NCI-H1436 (cell line): ENCODE data around the gene MINK1.
"Not testable (repeated sequence)": the region's sequence is repeated elsewhere in the genome, so short reads cannot be mapped to it uniquely, and the experiment has no call there.

Experiments used
- DNase-seq: peaks from one replicate; lab custom pipeline; 2025; lab: John Stamatoyannopoulos, UW

The MINK1 gene

DNA sequence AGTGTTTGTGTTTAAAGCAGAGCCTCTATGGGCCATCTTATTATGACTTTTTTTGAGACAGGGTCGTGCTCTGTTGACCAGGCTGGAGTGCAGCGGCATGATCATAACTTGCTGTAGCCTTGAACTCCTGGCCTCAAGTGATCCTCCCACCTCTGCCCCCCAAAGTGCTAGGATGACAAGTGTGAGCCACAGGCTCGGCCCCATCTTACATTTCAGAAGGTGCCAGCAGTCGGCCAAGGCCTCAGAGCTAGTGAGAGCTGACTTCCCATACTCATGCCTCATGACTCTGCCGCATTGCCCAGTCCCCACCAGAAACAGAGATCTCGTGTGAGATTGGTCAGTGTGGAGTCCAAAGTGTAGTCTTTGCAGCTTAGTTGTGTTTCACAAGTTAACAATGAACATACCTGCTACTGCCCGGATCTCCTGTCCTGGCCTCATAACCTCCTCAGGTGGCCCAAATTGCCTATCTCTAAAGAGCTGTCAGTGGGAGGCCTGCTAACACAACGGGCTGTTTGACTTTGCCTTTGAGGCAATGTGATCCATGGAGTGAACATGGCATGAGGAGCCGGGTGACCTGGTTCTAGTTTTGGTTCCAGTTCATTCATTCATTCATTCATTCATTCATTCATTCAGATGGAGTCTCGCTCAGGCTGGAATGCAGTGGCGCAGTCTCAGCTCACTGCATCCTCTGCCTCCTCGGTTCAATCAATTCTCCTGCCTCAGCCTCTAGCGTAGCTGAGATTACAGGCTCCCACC, 13.7 kb downstream of the MINK1 start:
- DNase-seq: no peak

DNA sequence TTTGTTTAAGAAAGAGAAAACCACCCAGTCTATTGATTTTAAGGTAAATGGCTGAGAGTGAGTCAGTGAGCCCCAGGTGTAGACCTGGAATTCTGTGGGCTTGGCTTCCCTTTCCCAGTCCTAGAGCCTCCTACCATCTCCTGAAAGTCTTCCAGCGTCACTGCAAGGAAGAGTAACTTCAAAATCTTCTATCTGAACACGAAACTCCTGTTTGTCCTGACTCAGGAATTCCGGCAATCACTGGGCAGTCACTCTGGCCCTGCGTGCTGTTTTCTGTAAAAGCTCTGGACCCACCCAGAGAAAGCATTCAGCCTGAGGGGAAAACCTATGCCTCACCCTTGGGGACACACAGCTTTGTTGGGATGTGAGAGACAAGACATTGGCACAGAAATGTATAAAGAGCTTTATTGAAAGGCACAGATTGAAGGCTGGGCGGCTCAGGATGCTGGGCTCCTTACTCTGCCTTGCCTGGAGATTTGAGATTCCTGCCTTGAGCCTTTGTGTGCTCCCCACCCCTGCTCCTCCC, 15.9 kb downstream of the MINK1 start:
- DNase-seq: no peak

DNA sequence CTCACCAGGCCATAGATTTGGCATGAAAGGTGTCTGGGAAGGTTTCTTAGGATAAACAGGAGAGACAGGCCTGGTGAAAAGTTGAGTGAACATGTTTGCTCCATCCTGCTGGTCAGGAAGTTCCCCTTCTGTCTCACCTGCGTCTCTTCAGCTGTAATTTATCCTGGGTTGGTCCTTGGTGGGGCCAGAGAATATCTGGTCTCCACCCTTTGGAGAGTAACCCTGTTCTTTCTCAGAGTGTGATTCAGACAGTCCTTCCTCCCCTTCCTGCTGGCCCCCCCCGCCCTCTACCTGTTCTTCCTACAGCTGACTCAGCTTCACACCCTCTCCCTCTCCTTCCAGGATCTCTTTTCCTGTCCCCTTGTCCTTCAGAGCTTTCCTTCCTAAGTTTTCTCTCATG, 17.1 kb downstream of the MINK1 start:
- DNase-seq: no peak

DNA sequence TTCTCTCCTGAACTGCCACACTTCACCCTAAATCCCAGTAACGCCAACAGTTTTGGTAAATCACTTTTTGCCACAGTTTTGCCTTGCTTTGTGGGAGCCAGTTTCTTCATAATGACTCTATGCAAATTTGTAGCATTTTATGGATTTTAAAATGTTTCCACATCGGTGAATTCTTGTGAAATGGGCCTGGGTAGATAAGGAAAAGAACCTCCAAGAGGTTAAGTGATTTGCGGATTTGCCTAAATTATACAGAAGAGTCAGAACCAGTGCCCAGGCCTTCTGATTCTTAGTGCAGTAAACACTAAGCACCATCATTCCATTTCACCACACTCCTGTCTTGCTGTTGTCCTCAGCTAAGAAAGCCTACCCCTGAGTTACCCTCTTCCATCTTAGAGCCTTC, 17.9 kb downstream of the MINK1 start:
- DNase-seq: no peak

DNA sequence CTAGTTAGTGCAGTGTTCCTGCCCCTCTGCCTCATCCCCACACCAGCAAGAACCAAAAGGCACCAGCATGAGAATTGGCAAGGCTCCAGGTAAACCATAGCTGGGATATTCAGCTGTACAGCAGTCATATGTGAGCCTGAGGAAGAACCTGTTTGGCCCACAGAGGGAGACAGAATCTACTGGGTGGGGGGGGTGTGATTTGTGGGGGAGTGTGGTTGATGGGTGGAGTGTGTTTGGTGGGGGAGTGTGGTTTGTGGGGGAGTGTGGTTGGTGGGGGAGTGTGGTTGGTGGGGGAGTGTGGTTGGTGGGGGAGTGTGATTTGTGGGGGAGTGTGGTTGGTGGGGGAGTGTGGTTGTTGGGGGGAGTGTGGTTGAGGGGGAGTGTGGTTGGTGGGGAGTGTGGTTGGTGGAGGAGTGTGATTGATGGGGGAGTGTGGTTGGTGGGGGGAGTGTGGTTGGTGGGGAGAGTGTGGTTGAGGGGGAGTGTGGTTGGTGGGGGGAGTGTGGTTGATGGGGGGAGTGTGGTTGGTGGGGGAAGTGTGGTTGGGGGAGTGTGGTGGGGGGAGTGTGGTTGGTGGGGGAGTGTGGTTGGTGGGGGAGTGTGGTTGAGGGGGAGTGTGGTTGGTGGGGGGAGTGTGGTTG, 19.5 kb downstream of the MINK1 start:
- no peak for DNase-seq

DNA sequence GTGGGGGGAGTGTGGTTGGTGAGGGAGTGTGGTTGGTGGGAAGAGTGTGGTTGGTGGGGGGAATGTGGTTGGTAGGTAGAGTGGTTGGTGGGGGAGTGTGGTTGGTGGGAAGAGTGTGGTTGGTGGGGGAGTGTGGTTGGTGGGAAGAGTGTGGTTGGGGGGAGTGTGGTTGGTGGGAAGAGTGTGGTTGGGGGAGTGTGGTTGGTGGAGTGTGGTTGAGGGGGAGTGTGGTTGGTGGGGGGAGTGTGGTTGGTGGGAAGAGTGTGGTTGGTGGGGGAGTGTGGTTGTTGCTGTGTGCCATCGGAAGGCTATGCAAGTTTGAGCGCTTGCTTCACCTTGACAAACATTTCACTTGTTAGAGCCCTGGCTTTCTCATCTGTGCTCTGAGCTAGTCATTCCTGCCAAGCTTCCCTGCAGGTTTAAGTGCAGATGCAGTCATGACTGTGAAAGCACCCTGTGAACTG, 20.1 kb downstream of the MINK1 start:
- no peak for DNase-seq

DNA sequence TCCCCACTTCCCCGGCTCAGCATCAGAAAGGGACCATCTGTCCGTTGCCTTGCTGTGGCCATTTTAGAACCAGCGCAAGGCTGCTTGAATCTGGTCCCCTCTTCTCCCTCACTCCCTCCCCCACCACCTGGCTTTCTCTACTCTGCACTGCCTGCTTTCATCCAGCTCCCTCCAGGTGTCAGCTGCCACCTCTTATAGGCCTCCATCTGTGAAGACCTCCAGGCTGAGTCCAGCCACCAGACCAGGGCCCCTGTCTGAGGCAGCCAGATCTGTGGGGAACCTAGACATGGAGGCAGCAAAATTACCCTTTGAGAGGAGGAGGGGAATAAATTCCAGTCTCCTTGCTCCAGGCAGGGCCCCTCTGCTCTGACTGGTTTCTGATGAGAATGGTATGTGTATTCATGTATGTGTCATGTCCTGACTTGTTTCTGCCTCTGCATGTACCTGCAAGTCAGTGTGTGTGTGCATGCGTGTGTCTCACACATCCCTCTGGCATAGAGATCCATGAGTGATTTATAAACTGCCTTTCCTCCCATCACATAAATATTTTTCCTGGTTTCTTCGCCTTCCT, 21.1 kb downstream of the MINK1 start:
- DNase-seq: no peak

DNA sequence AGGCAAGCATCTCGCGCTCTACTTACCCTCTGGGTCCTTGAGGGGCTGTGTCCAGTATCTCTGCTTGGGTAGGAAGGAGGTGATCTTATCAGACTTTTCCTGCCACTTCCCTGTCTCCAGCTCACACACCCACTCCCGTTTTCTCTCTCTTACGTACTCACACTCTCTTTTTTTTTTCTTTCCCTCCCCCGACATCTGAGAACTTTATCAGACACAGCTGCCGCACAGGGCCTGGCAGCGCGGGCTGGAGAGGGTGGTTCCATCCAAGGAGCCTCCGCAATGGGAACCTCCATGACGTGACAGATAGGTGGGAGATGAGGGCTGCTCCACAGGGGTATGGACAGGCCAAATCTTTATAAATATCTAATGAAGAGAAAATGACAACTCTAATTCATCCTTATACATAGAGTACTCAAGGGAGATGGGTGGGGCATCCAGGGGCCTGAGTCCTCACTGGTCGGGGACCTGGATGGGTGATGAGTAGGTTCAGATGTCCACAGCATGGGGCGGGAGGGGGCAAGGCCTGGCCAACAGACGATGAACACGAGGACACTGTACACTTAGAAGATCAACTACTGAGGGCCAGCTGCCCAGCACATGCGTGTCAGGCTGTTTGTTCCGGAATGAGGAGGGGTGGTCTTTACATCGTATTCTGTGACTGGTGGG, 23.3 kb downstream of the MINK1 start:
- no peak for DNase-seq

DNA sequence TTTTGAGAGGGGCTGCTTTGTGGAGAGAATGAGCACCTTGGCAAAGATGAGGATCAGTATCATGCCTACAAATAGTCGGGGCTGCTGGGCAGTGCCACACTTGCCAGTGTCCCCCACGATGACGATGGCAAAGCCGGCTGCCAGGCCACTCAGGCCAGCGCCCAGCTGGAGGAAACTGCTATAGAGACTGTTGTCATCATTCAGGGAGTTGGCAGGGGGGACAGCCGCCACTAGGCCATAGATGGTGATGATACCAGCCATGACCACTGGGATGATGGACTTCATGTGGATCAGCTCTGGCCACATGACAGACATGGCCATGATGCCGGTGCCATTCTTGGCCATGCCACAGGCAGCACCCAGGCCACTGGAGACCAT, 23.8 kb downstream of the MINK1 start:
- DNase-seq: no peak

DNA sequence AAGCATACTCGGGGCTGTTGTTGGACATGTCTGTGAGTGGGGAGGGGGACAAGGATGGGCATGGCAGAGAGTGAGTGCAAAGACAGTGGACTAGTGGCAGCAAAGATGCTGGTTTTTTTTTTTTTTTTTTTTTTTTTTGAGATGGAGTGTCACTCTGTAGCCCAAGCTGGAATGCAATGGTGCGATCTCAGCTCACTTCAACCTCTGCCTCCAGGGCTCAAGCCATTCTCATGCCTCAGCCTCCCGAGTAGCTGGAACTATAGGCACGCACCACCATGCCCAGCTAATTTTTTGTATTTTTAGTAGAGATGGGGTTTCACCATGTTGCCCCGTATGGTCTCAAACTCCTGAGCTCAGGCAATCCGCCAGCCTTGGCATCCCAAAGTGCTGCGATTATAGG, 24.2 kb downstream of the MINK1 start:
- not testable (repeated sequence) for DNase-seq

DNA sequence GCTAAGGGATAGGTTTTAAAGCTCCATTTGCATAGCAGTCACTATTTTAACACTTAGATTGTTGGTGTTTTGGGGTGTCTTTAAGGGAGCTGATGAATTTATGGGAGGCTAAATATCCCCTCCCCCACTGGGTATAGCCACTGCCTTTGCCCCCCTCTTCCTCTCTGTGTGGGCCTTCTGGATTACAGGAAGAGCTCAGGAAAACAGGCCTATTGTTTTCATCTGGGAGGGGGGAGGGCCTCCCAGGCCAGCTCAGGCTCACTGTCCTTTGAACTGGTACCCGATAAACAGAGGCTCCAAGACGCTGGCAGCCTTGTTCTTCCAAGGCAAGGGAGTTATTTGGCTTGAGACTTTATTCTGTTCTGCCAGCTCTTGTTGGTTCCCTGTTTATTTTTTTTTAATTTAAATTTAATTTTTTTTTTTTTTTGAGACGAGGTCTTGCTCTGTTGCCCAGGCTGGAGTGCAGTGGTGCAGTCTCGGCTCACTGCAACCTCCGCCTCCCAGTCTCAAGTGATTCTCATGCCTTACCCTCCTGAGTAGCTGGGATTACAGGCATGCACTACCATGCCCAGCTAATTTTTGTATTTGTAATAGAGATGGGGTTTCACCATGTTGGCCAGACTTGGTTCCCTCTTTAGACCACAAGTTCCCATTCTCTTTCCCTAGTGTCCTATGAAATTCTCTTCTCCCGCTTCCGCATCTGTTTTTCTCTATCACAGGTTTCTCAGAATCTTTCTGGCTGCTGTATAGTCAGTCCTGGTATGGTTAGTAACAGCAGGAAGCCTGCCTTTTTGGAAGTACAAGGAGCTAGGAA, 25.1 kb downstream of the MINK1 start:
- DNase-seq: no peak

DNA sequence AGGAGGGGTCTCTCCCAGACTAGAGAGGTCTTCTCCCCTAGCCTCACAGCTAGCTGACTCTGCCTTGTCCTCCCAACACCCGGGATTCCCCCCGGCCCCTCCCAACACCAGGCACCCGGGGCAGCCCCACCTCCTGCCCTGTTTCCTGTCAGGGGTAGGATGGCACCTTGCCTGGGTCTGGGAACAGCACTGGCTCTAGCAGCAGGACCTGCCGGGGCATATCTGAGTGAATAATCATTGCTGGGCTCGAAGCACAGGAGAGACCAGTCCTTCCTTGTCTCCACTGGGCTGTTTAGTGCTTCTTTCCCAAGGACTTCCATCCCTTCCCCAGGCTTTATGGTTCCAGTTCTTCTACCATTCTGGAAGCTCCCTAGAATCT, 25.7 kb downstream of the MINK1 start:
- DNase-seq: no peak

DNA sequence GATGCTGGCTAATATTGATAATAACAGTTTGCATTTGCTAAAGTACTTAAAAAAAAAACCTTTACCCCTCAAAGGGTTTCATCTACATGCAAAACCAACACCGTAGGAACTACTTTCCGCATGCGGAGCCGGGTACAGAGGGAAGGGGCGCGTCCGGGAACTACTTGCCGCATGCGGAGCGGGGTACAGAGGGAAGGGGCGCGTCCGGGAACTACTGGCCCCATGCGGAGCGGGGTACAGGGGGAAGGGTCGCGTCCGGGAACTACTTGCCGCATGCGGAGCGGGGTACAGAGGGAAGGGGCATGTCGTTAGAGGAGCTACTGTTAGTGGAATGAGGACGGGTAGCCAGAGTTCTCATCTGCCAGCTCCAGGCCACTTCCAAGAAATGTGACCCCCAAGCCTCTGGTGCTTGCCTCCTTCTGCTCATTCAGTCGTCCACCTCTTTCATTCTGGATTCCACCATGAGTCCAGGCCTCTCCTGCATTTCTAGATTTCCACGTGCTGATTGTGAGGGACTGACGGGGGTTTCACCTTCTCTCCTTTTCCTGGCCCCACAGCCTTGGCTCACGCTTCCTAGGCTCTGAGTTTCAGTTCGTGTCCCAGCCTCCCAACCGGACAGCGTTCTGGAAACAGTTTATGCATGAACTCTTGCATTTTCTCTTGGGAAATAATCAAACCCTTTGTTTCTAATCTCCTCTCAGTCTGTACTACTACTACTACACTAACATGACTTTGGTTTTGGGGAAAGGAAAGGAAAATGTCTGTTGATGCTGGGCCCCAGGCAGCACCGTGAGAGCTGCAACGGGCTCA, 26.9 kb downstream of the MINK1 start:
- DNase-seq: no peak

DNA sequence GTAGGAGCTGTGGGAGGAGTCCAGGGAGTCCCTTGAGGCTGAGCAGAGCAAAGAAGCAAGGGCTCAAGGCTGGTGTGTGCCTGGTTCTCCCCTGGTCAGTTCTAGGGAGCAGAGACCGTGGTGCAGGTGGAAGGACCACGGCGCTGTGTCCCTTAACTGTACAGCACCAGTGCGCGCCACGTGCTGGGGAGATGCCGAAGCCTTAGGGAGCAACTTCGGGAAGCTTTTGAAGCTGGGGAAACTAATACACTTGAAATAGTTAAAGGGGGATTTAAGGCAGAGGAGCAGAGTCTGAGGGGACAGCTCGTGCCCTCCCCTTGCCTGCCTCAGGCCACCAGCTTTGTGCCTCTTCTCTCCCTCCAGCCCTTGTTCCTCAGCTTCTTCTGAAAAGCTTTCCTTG, 27.5 kb downstream of the MINK1 start:
- DNase-seq: no peak

DNA sequence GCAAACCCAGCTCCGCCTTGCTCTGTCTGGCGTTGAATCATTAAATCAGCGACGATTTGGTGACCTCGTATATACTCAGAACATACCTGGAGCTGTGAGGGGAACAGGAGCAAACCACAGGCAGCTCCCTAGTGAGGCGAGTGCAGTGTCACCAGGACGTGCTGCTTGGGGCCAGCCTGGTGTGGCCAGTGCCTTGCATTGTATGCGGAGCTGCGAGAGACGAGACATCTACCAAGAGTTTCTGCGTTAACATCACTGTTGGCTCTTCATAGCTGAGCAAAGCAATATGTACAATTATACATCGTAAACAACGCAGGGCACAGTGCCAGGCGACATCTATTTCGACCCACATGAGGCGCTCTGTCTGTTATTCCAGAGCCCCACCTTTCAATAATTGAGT, 27.9 kb downstream of the MINK1 start:
- no peak for DNase-seq

DNA sequence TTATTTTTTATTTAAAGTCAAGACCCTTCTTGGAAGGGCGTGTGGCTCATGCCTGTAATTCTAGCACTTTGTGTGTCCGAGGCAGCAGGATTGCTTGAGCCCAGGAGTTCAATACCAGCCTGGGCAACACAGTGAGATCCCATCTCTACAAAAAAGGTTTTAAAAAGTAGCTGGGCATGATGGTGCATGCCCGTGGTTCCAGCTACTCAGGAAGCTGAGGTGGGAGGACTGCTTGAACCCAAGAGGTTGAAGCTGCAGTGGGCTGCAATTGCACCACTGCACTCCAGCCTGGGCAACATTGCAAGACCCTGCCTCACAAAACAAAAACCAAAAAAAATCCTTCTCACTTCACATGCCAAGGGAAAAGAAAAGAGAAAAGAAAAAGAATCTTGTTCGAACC, 29.6 kb downstream of the MINK1 start:
- DNase-seq: no peak

DNA sequence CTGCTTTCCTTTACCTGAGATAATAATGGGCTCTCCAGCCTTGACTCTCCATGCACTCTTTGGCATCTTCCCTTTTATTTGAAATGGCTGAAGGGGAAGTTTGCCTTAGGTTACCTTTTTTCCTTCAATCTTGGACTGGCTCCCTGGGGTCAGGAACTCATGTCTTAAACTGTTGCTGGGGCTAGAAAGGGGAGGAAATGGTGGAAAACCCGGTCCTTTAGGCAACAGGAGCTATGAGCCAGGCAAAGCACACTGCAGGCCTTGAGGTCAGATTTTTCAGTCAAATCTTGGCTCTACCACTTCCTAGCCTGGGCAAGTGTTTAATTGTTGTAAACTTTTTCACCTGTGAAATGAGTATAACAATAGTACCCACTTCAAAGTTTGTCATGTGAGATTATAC, 30.2 kb downstream of the MINK1 start:
- no peak for DNase-seq

DNA sequence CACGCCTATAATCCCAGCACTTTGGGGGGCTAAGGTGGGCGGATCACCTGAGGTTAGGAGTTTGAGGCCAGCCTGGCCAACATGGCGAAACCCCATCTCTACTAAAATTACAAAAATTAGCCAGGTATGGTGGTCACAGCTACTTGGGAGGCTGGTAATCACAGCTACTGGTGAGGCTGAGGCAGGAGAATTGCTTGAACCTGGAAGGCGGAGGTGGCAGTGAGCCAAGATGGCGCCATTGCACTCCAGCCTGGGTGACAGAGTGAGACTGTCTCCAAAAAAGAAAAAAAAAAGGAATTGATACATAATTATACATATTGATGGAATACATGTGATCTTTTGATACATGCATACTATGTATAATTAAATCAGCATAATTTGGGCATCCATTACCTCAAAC, 34.4 kb downstream of the MINK1 start:
- DNase-seq: not testable (repeated sequence)

DNA sequence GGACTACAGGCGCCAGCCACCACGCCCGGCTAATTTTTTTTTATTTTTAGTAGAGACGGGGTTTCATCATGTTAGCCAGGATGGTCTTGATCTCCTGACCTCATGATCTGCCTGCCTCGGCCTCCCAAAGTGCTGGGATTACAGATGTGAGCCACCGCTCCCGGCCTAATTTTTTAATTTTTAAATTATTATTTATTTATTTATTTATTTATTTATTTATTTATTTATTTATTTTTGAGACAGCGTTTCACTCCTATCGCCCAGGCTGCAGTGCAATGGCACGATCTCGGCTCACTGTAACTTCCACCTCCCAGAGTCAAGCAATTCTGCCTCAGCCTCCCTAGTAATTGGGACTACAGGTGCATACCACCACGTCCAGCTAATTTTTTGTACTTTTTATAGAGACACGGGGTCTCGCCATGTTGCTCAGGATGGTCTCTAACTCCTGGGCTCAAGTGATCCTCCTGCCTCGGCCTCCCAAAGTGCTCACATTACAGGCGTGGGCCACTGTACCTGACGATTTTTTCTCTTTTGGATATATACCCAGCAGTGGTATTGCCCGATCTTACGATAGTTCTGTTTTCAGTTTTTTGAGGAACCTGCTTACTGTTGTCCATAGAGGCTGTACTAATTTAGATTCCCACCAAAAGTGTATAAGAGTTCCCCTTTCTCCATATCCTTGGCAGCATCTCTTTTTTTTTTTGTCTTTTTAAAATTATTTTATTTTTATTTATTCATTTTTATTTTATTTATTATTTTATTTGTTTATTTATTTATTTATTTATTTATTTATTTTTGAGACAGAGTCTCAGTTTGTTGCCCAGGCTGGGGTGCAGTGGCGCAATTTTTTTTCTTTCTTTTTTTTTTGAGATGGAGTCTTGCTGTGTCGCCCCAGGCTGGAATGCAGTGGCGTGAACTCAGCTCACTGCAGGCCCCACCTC, 36.2 kb downstream of the MINK1 start:
- not testable (repeated sequence) for DNase-seq

DNA sequence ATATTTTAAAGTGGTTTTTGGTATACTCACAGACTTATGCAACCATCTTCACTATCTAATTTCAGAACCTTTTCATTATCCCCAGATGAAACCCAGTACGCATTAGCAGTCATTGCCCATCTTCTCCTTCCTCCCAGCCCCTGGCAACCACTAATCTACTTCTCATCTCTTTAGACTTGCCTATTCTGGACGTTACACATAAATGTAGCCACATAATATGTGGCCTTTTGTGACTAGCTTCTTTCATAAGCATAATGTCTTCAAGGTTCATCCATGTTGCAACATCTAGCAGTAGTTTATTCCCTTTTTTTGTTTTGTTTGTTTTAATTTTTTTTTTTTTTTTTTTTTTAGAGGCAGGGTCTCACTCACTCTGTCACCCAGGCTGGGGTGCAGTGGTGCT, 37.7 kb downstream of the MINK1 start:
- DNase-seq: no peak
